Smooth muscle cell (in vitro differentiated cells): ENCODE results near the gene CCDC85C. TPM values are rescaled to one million over a fixed set of nuclear protein-coding genes. Genes with fewer than 3 reads are reported as not detected.

Source experiments
- DNase-seq: peaks from one replicate; lab custom pipeline; 2025; ENCODE audit not compliant: unreplicated experiment; lab: John Stamatoyannopoulos, UW
- H2AFZ ChIP-seq: fragments of 200-600 bp; sonication (generic); 2 replicates; pipeline ENCODE4 v1.6.0; 2016; ENCODE audit warnings: antibody characterized with exemption, low read depth, mild to moderate bottlenecking
- H3F3A ChIP-seq: fragments of 200-600 bp; sonication (generic); 2 replicates; pipeline ENCODE4 v1.6.0; 2017; ENCODE audit warnings: antibody characterized with exemption, low read depth
- H3K27ac ChIP-seq: fragments of 200-600 bp; sonication (generic); 2 replicates; pipeline ENCODE4 v1.5.1; 2016; ENCODE audit warnings: low read depth, mild to moderate bottlenecking
- H3K27me3 ChIP-seq: fragments of 200-600 bp; sonication (generic); 2 replicates; pipeline ENCODE4 v1.6.1; 2016; ENCODE audit warnings: low read depth, mild to moderate bottlenecking
- H3K36me3 ChIP-seq: fragments of 200-600 bp; sonication (generic); 2 replicates; pipeline ENCODE4 v1.5.1; 2016; ENCODE audit warnings: low read depth
- H3K4me1 ChIP-seq: fragments of 200-600 bp; sonication (generic); 2 replicates; pipeline ENCODE4 v1.5.1; 2016; ENCODE audit warnings: low read depth
- H3K4me2 ChIP-seq: fragments of 200-600 bp; sonication (generic); 2 replicates; pipeline ENCODE4 v1.6.0; 2016; ENCODE audit warnings: mild to moderate bottlenecking
- H3K4me3 ChIP-seq: fragments of 200-600 bp; sonication (generic); 2 replicates; pipeline ENCODE4 v1.5.1; 2016; ENCODE audit warnings: mild to moderate bottlenecking
- H3K79me2 ChIP-seq: fragments of 200-600 bp; sonication (generic); 2 replicates; pipeline ENCODE4 v1.6.0; 2016; ENCODE audit warnings: low read depth, mild to moderate bottlenecking
- H3K9ac ChIP-seq: fragments of 200-600 bp; sonication (generic); 2 replicates; pipeline ENCODE4 v1.6.0; 2016; ENCODE audit warnings: low read depth
- H3K9me3 ChIP-seq: fragments of 200-600 bp; sonication (generic); replicated peaks from 2 replicates; pipeline ENCODE4 v1.5.1; 2016; ENCODE audit warnings: low read depth
- H4K20me1 ChIP-seq: fragments of 200-600 bp; sonication (generic); 2 replicates; pipeline ENCODE4 v1.6.0; 2016; ENCODE audit warnings: low read depth
- WGBS: methylation state at CpG from one replicate; pipeline ENCODE4 v1.1.7; 2016; ENCODE audit warnings: low lambda C conversion rate; 5-methylcytosine and 5-hydroxymethylcytosine counted together
- polyA plus RNA-seq: library from polyadenylated mRNA; unstranded; fragments of >200 nt; fragmentation: Nextera tagmentation; extraction: Ambion mirVana; gene quantifications from 2 replicates; pipeline ENCODE4 v1.2.1, GENCODE V29; 2016
- total RNA-seq: library from RNA; depleted of rRNA; stranded (reverse); fragments of >200 nt; gene quantifications from 2 replicates; pipeline ENCODE4 v1.2.3, GENCODE V29; 2014
- TF ChIP-seq, protein P1 (sequence below): fragments of 200-600 bp; sonication (generic); IDR thresholded peaks from 2 replicates; pipeline ENCODE4 v1.5.1; 2017; ENCODE audit warnings: borderline replicate concordance, mild to moderate bottlenecking, antibody characterized with exemption; ENCODE audit not compliant: insufficient read depth, poor library complexity, severe bottlenecking

The CCDC85C gene
- total and polyA plus RNA-seq, 2 experiments from 2014 or later = 4.0 to 6.5 TPM

DNA sequence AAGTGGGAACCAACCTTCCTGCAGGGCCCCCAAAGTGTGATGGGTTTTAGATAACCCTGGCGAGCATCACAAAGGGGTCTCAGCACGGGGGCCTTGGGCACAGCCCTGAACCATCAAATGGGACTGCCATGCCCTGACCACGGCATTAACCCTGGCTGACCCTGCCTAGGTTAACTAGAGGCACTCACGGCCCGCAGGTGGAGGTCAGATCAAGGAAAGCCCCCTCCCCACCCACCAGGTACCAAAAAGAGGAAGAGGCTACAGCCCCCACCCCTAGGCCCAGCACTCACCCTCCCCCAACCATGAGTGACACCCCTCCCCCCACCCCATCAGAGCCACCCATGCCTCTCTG is 80.3 kb downstream of the CCDC85C start:
- no peaks in the 10 kb centered on the region for H3K79me2 ChIP-seq
- H2AFZ ChIP-seq = no peak overlapping the region
- H3F3A ChIP-seq = peaks cover 5% of the 10 kb centered on the region
- TF ChIP-seq, protein P1, sequence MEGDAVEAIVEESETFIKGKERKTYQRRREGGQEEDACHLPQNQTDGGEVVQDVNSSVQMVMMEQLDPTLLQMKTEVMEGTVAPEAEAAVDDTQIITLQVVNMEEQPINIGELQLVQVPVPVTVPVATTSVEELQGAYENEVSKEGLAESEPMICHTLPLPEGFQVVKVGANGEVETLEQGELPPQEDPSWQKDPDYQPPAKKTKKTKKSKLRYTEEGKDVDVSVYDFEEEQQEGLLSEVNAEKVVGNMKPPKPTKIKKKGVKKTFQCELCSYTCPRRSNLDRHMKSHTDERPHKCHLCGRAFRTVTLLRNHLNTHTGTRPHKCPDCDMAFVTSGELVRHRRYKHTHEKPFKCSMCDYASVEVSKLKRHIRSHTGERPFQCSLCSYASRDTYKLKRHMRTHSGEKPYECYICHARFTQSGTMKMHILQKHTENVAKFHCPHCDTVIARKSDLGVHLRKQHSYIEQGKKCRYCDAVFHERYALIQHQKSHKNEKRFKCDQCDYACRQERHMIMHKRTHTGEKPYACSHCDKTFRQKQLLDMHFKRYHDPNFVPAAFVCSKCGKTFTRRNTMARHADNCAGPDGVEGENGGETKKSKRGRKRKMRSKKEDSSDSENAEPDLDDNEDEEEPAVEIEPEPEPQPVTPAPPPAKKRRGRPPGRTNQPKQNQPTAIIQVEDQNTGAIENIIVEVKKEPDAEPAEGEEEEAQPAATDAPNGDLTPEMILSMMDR = no peak
- H3K4me1 ChIP-seq = peaks cover 38% of the 10 kb centered on the region
- H4K20me1 ChIP-seq = peaks cover 1% of the 10 kb centered on the region
- DNase-seq = no peak
- no peak overlapping the region for H3K27ac ChIP-seq
- no peaks in the 10 kb centered on the region for H3K36me3 ChIP-seq
- no peaks in the 10 kb centered on the region for H3K9me3 ChIP-seq
- H3K27me3 ChIP-seq = no peaks in the 10 kb centered on the region
- no peak overlapping the region for H3K9ac ChIP-seq
- WGBS = 80% methylated on average over 5 of the region's 5 CpGs
- no peak overlapping the region for H3K4me3 ChIP-seq
- H3K4me2 ChIP-seq = peak overlapping the region; percentile 48

DNA sequence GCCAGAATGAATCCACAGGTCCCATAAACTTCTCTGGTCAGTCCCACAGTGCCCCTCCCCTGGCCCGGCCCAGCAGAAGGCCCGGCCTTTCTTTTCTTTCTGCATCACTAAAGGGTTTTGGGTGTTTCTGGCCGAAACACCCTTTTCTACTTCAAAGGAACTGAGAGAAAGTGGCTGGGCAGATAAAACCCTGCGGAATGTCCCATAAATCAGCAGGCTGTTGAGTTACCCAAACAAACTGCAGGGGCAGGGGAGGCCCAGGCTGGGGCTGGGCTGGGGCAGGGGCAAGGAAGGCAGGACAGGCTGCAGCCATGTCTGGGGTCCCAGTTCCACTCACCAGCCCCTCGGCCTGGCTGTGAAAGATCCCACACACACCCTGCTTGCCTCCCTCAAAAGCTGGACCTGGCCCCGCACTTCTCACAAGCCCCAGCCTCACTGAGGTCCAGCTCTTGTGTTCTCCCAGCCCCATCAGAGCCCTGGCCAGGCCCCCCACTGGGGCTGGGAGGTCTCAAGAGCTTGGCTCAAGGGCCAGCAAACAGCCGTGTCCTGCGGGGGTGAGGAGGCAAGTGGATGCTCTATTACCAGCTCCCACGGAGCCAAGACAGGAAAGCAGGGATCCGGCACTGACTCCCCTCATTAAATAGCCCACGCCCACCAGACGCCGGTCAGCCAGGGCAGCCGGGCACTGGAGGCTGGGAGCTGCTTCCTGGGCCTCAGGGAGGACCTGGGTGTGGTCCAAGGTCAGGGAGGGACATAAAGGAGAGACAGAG is 80.9 kb downstream of the CCDC85C start:
- Histone ChIP-seq H3K79me2 (no peaks in the 10 kb centered on the region), H3K4me3 (no peak overlapping the region), H3K27ac (peak overlapping the region; percentile 33), H3F3A (peaks cover 5% of the 10 kb centered on the region), H4K20me1 (peaks cover 5% of the 10 kb centered on the region), H3K9me3 (no peaks in the 10 kb centered on the region), H2AFZ (no peak overlapping the region), H3K9ac (no peak overlapping the region), H3K36me3 (no peaks in the 10 kb centered on the region), H3K4me1 (peaks cover 38% of the 10 kb centered on the region), H3K27me3 (no peaks in the 10 kb centered on the region), H3K4me2 (peak overlapping the region; percentile 74)
- no peak for DNase-seq
- WGBS = 14% methylated on average over 13 of the region's 14 CpGs
- TF ChIP-seq, protein P1 = no peak

DNA sequence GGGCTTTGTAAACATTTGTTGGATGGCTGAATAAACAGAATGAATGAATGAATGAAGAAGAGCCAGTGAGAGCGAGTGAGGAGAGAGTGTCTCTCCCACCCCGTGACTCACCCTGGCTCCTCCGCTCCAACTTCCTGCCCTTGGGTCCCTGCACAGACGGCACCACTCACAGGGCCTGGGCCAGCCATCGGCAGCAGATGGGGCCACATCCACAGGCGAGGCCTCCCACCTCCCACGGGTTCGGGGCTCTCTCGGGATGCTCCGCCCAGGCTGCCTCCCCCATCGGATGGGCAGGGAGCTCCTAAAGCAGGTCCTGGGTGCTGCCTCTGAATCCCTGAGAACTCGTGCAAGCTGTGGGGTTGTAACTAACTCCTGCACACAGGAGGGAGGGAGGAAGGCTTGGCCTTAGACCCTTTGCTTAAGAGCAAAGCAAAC is 81.5 kb downstream of the CCDC85C start:
- DNase-seq = no peak
- Histone ChIP-seq H3K9me3 (no peaks in the 10 kb centered on the region), H3K27ac (peak overlapping the region; percentile 33), H3K27me3 (no peaks in the 10 kb centered on the region), H3K4me2 (peak overlapping the region; percentile 74), H3K79me2 (no peaks in the 10 kb centered on the region), H3K4me3 (no peak overlapping the region), H3F3A (peaks cover 5% of the 10 kb centered on the region), H3K9ac (no peak overlapping the region), H3K36me3 (no peaks in the 10 kb centered on the region), H3K4me1 (peaks cover 38% of the 10 kb centered on the region), H2AFZ (no peak overlapping the region), H4K20me1 (peaks cover 12% of the 10 kb centered on the region)
- TF ChIP-seq, protein P1 = no peak
- 2% methylated on average over 11 of the region's 12 CpGs for WGBS

DNA sequence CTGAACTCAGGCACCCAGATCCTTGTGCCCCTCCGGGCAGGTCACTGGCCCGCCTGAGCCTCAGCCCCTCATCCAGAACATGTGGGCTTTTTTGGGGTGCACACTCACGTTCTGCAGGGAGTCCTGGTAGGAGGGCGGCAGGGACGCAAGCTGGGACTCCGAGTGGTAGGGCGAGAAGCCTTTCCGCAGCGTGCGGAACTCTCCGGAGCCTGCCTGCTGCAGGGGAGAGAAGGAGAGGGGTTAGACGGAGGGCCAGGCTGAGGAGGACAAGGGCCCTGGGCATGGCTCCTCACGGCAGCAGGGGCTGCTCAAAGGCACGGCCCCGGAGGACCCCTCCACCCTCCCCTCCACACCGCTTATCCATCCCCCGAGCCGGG is 82.0 kb downstream of the CCDC85C start:
- TF ChIP-seq, protein P1 = no peak
- Histone ChIP-seq H3K79me2 (no peaks in the 10 kb centered on the region), H3K4me1 (peaks cover 38% of the 10 kb centered on the region), H3K36me3 (no peaks in the 10 kb centered on the region), H4K20me1 (peaks cover 15% of the 10 kb centered on the region), H3K9me3 (no peaks in the 10 kb centered on the region), H3K27ac (no peak overlapping the region), H3F3A (peaks cover 5% of the 10 kb centered on the region), H3K9ac (no peak overlapping the region), H2AFZ (no peak overlapping the region), H3K4me2 (peak overlapping the region; percentile 74), H3K27me3 (no peaks in the 10 kb centered on the region), H3K4me3 (no peak overlapping the region)
- 85% methylated on average over 15 of the region's 18 CpGs for WGBS
- no peak for DNase-seq
